ENCODE results near the gene MAPK8IP1.
"Not testable (repeated sequence)": the region's sequence is repeated elsewhere in the genome, so short reads cannot be mapped to it uniquely, and the experiment has no call there.

MAPK8IP1 gene

GRCh38 chr11:45894555-45895247 is 9.2 kb downstream of the MAPK8IP1 start:
- DNase-seq, result no peak

DNA sequence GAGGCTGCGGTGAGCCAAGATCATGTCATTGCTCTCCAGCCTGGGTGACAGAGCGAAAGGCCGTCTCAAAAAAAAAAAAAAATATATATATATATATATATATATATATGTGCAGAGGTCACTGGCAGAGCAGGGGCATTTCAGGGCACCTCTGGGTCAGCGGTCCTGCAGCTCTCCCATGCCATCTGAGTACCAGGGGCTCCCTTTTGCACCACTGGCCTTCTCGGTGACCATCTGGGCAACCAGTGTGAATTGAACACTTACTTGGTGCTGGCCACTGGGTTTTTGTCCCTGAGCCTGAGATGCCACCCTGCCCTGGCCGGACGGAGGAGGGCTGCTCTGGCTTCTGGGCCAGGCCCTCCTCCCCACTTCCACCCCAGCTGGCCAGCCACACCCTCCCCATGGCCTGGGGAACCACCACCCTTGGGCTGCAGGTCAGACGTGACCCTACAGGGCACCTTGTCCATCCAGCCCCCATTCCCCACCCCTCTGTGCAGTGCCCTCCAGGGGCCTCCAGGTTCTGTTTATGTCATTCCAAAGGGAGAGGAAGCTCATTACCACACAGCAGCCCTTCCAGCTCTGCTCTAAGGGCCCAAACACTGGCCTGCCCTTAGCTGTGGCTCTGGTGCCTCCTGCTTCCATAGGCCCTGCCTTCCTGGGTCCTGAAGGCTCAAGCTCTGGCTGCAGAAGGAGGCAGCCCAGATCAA is 10.3 kb downstream of the MAPK8IP1 start:
- no peak for DNase-seq

DNA sequence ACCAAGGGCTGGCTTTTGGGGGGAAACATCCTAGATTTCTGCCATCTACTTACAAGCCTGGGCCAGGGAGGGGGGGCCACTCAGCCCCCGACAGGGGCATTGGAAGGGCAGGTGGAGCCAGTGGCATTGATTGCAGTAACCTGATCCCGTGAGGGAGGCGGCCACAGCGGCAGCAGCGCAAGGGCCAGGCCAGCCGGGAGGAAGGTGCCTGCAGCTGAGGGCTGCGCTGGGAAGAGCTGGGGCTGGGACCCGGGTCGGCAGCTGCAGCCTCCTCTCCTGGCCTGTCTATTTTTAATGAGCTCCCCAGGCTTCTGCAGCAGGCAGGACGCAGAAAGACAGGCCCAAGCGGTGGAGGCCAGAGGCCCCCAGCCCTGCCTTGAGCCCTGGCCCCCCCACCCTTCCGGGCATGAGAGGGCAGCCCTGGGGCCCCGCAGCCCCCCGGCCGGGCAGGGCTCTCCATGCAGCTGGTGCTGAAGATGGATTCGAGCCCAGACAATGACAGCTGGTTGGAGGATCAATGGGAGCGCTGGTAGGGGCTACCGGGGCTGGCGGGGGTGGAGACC is 11.1 kb downstream of the MAPK8IP1 start:
- no peak for DNase-seq

GRCh38 chr11:45897556-45897955 is 12.1 kb downstream of the MAPK8IP1 start:
- DNase-seq, result no peak

DNA sequence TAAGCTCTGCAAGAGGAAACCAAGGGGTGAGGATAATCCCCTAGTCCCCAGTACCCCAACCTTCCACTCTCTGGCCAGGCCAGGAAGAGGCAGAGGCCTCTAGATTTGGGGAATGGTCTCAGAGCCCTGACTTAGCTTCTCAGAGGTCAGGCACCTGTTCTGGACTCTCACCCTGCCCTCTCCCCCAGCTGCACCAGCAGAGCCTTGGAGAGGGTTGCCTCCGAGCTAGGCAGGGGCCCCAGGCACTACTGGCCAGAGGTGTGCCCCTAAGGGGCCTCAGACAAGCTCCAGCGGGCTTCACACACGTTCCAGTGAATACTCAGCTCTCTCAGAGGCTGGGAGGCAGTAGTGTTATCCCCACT is 13.6 kb downstream of the MAPK8IP1 start:
- DNase-seq, result no peak

DNA sequence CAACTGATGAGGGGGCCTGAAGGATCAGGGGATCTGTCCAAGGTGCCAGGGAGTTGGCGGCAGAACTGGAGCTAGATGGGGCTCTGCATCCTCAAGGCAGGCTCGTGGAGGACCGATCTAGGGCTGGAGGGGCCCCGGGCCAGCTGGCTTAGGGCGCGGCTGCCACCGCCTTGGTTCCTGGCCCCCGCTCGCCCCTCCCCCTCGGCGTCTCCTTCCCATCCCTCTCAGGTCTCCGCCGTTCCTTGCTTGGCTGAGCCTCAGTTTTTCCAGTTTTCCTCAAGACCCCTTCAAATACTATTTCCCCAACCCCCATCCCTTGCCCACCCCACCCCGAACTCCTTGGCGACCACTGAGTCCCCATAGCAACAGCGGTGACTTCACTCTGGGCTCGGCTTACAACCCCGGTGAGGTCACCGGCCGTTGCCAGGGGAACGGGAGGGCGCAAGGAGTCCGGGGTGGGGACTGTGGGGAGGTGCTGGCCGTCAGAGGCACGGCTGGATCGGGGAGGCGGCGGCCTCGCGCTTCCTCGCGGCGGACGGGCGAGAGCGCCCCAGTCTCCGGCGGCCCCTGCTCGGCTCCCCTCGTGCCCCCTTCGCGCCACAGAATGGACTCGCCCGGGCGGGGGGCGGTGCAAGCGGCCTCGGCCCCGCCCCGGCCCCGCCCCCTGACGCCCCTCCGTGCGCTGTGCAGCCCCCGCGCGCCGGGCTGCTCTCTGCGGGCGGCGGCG is 14.2 kb downstream of the MAPK8IP1 start:
- DNase-seq, result peak; percentile 85

DNA sequence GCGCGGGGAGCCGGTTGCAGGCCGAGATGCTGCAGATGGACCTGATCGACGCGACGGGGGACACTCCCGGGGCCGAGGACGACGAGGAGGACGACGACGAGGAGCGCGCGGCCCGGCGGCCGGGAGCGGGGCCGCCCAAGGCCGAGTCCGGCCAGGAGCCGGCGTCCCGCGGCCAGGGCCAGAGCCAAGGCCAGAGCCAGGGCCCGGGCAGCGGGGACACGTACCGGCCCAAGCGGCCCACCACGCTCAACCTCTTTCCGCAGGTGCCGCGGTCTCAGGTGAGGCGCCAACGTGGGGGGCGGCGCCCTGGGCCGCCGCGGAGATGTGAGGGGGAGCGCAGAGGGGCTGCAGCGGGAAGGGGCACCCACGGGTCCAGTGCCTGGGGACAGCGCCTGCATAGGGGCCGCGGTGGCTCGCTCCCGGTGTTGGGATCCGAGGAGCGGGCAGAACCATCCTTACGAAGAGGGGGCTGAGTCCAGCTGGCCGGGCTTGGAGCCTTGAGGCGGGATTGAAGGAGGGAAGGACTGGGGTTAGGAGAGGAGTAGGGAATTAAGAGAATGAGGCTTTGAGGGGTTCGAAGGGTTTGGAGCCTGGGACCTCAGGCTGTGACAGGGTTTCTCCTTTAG is 14.8 kb downstream of the MAPK8IP1 start:
- DNase-seq, result not testable (repeated sequence)

DNA sequence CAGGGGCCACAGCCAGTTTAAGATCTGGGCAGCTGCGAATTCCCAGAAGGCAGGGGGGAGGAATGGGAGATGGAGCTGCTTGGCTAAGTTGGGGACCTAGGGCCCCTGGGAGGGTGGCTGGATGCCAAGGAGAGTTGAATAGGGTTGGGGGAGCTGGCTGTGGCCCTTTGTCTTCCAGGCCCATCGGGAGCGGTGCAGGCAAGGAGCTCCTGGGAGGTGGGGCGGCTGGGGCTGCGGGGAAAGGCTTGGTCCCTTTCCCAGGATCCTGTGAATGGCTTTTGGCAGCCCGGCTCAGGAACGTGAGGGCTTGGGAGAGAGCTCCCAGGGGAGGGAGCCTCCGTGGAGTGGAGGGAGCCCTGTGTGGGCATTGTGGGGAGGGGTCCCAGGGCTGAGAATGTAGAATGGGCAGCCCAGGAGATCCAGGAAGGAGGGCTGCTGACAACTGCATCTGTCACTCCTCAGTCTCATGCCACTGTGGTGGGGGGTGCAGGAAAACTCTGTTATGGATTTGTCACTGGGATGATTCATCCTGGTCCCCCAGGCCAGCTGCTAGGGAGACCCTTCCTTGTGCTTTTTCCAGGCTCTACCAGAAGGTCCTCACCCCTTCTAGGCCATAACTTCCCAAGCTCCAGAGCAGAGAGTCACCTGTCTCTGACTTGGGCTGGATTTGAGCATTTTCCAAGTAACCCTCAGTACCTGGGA is 15.6 kb downstream of the MAPK8IP1 start:
- DNase-seq, result no peak

GRCh38 chr11:45901626-45902025 is 16.2 kb downstream of the MAPK8IP1 start:
- DNase-seq, result no peak

DNA sequence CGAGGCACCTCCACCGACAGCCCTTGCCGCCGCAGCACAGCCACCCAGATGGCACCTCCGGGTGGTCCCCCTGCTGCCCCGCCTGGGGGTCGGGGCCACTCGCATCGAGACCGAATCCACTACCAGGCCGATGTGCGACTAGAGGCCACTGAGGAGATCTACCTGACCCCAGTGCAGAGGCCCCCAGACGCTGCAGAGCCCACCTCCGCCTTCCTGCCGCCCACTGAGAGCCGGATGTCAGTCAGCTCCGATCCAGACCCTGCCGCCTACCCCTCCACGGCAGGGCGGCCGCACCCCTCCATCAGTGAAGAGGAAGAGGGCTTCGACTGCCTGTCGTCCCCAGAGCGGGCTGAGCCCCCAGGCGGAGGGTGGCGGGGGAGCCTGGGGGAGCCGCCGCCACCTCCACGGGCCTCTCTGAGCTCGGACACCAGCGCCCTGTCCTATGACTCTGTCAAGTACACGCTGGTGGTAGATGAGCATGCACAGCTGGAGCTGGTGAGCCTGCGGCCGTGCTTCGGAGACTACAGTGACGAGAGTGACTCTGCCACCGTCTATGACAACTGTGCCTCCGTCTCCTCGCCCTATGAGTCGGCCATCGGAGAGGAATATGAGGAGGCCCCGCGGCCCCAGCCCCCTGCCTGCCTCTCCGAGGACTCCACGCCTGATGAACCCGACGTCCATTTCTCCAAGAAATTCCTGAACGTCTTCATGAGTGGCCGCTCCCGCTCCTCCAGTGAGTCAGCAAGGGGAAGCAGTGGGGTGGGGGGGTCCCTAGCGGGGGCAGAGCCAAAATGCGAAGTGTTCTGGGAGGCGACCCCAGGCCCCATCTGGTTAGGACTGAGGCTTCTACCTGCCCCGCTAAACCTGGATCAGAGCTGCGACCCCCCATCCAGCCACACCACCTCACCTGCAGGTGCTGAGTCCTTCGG is 17.3 kb downstream of the MAPK8IP1 start:
- no peak for DNase-seq

- no peak for DNase-seq
These were observed 19.0 kb downstream of the MAPK8IP1 start for GRCh38 chr11:45904309-45904915.

GRCh38 chr11:45905095-45905494 is 19.6 kb downstream of the MAPK8IP1 start:
- no peak for DNase-seq

- not testable (repeated sequence) for DNase-seq
These were observed 20.1 kb downstream of the MAPK8IP1 start for GRCh38 chr11:45905576-45905975.

DNA sequence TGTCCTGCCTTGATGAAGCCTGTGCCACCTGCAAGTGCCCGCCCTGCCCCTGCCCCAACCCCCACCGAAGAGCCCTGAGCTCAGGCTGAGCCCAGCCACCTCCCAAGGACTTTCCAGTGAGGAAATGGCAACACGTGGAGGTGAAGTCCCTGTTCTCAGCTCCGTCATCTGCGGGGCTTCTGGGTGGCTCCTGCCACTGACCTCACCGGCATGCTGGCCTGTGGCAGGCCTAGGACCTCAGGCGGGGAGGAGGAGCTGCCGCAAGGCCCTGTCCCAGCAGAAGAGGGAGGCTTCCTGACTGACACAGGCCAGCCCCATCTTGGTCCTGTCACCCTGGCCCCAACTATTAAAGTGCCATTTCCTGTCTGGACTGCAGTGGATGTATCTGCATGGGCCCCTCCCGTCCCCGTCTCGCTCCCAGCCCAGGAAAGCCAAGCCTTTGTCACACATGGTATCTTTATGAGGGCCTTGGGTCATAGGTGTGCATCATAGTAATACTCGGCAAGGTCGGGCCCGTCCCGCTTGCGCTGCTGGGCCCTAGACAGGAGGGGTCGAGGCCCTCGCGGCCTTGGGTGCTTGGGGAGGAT is 20.7 kb downstream of the MAPK8IP1 start:
- DNase-seq, result no peak

DNA sequence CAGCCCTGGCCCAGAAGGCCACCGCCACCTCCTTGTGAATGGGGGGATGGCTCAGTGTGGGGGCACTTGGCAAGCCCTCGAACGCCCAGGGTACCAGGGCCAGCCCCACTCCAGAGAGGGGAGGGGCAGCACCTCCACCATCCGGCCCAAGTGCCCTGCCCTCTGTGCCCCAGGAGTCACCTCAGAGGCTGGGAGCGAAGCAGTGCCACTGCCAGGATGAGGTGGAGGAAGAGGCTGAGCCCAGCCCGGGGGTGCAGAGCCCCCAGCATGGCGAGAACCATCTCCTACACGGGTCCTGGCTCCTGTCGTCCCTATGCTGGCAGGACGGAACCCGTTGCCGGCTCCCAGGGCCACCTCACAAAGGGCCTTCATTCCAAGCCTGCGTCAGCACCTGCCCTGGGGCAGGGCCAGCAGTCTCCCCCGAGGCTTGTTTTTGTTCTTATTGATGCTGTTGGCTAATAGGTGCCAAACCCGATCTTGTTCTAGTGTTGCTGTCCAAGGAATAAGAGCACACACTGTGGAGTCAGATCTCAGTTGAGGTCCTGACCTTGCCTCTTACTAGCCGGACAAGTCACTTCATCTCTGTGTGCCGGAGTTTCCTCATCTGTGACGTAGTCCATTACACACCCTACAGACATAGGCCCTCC is 21.6 kb downstream of the MAPK8IP1 start, which contains the start of gene FREY1:
FREY1 (minus strand) TSS at position 307 of the 647 bp plus-strand sequence; CDS start at position 281, 26 bp downstream.
- DNase-seq, result no peak

- DNase-seq, result no peak
These were observed 22.5 kb downstream of the MAPK8IP1 start for GRCh38 chr11:45907911-45908370.

GRCh38 chr11:45909594-45910475 is 24.4 kb downstream of the MAPK8IP1 start:
- DNase-seq, result no peak

GRCh38 chr11:45910623-45911022 is 25.2 kb downstream of the MAPK8IP1 start:
- DNase-seq, result no peak

- DNase-seq, result no peak
These were observed 28.1 kb downstream of the MAPK8IP1 start for GRCh38 chr11:45913514-45913913.
